NCI-H526 treated with DMSO at 0.1 percent for 48 hours (cell line): ENCODE results near the gene IL1A.

Experiments used
- DNase-seq: peaks from one replicate; lab custom pipeline; 2025; lab: John Stamatoyannopoulos, UW

IL1A gene

GRCh38 chr2:112818094-112818902 lies 34.0 kb upstream of the IL1A start:
- no peak for DNase-seq

DNA sequence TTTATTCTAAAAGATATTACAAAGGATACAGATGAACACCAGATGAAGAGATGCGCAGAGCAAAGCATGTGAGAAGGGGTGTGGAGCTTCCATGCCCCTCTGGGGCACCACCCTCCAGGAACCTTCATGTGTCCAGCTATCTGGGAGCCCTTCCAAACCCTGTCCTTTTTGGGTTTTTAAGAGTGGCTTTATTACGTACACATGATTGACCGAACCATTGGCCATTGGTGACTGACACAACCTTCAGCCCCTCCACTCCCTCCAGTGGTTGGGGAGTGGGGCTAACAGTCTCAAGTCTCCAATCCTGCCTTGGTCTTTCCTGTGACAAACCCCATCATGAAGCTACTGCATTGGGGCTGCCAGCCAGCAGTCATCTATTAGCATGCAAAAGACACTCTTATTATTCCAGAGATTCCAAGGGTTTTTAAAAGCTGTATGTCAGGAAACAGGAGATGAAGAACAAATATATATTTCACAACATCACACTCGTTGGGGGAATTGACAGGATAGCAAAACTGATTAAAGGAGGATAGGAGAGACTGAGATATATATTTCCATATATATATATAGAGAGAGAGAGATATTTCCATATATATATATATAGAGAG lies 32.9 kb upstream of the IL1A start:
- no peak for DNase-seq

DNA sequence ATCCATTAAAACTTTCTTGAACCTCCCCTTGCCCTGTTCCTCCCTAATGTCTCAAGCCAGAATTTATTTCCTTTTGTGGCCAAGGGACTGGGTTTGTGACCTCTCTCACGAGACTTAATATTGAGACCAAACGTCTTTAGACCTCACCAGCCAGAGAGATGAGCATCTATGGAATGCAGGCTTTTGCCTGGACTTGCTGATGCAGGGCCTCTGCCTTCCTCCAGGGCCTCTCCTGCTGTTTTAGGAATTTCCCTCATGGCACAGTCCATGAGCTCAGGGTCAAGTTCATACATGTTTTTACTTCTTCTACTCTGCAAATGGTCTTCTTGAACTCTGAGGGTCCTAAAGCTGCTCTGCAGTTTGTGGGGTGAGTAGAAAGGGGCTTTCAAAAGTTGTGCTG lies 30.0 kb upstream of the IL1A start:
- no peak for DNase-seq

DNA sequence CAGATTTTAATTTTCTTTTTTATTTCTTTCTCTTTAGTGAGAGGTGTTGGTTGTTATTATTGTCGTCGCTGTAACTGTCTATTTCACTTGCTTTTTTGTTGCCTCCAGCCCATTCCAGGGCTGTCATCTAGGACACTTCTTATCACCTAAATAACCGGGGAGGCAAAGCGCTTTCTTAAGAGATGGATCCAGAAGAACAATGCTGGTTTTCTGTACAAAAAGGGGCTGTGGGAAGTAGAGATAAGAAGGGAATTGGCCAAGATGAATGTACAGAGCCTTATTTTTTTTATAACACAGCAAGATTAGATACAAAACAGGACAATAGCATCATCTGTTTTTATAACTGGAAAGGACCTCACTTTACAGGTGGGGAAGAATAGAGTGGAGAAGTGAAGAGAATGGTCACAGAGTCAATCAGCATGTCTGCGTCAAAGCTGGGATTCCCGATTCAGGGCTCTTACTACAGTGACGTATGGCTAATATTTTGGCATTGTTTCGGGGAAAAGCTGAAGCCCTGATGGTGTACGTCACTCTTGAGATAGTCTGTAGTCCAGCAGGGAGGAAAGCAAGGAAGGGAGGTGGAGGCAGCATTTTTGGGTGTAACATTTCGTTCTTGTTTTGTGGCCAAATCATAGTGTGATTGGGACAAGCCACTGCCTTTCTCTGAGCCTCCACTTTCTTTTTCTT lies 29.1 kb upstream of the IL1A start:
- DNase-seq, result no peak

DNA sequence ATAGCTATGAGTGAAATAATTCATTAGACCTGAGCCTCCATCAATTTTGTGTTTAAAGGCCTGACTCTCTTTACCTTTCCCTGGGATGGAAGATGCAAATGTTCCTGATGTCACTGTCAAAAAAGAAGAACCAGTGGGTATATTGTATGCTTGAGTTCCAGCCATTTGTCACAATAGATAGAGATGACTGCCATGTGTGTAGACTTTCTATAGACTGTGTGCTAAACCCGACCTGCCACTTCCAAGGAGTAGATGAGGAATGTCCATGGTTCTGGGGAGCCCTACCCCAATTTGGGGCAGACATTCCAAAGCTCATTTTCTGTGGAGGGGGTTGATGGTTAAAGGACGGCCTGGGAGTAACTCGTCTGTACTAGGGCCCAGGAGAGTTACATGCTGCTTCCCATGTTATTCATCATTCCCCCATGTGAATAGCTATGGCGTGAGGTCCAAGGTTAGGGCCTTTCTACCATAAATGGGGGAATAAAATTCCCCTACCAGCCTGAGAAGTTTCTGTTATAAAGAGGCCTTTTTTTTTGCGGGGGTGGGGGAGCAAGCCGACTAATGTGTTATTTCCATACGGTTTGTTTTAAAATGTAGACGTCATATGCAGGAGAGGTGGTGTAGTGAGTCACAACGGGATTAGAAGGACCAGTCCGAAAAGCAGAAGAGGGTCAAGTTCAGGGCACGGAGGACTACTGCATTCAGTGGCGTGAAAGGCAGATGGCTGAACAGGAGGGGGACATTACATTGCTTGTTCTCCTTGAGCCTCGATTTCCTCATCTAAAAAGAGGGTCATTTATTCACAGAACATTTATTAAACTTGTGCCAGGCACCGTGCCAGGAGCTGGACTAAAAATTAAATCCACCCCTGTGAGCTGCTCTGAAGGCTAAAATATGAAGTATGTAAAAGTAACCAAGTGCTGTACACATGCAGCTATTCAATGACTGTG lies 28.3 kb upstream of the IL1A start:
- no peak for DNase-seq

DNA sequence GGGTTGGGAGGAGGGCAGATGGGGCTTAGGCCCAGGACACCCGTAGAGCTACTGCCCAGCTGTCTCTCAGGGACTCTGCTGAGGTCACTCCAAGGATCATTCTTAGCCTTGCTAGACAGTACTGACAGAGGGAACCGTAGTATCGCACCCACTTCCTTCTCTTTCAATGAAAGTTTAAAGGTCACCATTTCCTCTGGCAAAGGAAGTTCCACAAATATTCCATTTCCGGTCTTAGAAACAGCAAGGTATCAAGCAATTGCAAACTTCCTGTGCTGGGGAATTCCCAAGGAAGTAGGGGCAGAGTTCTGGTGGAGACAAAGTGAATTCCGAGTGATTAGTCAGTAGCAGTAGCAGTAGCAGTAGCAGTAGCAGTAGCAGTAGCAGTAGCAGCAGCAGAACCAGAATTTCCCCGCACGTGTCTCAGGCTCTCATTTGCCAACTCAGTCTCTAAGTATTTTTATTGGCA lies 27.6 kb upstream of the IL1A start:
- DNase-seq, result no peak

DNA sequence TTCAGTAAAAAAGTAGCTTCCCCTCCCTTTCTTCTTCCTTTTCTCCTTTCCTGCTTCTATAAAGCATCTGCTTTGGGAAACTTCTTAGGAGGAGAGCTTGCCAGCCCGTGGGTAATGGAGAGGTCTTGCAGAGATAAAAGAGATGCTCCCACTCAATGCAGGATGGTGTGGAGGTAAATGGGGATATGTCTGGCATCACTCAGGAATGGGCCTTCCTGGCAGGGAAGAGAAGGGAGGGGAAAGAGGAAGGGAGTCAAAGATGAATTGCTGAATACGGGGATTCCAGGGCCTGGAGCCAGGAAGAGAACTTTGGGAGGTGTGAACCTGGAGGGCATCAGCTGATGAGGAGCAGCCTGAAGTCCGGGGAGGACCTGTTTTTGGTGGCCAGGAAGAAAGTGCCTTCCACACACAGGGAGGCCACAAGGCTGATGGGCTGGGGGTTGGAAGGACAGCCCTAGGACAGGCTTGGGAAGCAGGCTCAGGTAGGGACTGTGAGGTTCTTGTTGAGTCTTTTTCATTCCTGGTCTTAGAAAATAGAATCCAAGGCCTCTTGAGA lies 27.1 kb upstream of the IL1A start:
- no peak for DNase-seq

DNA sequence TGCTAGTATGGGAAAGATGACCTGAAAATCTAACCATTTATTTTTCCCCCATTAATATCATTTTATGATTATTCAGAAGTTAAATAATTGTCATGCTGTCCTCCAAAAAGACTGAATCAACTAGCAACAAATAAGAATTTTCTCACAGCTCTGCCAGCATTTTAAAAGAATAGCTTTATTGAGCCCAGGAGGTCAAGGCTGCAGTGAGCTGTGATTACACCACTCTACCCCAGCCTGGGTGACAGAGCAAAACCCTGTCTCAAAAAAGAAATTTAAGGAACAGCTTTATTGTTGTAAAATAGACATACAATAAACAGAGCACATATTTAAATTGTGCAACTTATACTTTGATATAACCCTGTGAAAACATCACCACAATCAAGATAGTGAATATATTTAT lies 24.8 kb upstream of the IL1A start:
- DNase-seq, result no peak

DNA sequence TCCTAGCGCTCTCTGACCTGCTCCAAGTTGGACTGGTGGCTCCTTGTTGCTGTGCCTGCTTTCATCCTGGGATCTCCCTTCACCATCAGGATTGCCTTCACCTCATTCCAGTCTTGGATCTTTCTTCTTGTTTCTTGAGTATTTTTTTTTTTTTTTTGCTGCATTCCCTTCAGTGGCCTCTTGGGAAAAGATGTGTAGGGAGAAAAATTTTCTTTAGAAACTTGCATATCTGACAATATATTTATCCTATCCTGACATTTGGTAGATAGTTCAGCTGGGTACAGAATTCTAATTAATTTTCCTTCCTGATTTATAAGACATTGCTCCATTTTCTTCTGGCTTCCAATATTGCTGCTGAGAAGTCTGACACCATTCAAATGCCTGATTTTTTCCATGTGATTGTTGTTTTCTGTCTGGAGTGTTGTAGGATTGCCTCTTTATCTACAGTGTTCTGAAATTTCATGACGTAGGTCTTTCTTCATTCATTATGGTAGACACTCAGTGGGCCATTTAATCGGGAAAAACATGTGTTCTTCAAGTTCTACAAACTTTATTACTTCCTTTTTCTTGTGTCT lies 23.0 kb upstream of the IL1A start:
- DNase-seq, result no peak

- DNase-seq, result no peak
Measured at GRCh38 chr2:112805542-112805941, 21.2 kb upstream of the IL1A start.

DNA sequence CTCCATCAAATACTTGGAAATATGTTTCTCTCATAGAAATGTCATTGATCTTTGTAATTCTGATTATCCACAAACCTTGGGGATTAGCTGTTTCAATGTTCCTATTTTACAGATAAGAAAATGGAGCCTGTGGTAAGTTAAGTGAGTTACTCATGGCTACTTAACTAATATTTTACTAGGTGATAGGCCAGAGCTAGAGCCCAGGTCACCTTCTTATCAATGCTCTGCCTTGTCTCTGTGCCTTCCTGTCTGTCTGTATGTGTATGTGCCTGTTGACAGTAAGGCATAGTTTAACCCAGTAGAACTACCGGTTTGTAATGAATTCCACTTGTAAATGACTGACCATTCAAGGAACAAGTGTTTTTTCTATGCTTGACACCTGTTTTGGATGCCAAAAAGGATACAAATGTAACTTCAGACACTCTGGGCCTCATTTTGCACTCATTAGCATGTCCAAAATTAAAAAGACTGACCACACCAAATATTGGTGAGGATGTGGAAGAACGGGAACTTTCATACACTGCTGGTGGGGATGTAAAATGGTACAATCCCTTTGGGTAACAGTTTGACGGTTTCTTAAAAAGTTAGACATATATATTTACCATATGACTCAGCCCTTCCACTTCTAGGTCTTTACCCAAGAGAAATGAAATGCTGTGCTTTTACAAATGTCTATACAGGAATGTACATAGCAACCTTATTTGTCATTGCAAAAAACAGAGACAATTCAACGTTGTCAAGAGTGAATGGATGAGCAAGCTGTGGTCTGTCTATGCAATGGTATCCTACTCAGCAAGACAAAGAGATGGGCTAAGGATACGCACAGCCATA lies 19.6 kb upstream of the IL1A start:
- no peak for DNase-seq

GRCh38 chr2:112800881-112801583 lies 16.7 kb upstream of the IL1A start:
- no peak for DNase-seq

GRCh38 chr2:112798979-112799975 lies 15.0 kb upstream of the IL1A start:
- DNase-seq, result no peak

GRCh38 chr2:112796486-112796885 lies 12.2 kb upstream of the IL1A start:
- DNase-seq, result no peak

- peak; percentile 65 for DNase-seq
Measured at GRCh38 chr2:112795774-112796173, 11.5 kb upstream of the IL1A start.

DNA sequence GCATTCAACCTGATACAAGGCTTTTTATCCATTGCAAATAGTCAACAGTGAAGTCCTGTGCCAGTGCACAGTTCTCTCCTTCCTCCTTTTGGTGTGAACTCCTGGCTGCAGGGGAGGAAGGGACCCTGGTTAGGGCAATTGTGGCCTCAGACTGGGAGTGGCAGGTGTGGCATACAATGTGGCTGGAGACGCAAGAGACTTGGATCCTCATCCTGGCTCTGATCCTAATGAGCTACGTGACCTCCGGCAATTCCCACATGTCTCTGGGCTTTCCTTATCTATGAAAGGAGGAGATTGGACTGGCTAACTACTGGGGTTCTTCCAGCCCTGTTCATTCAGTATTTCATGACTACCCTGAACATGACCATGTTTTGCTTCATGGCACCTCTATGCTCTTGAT lies 10.5 kb upstream of the IL1A start:
- DNase-seq, result no peak

DNA sequence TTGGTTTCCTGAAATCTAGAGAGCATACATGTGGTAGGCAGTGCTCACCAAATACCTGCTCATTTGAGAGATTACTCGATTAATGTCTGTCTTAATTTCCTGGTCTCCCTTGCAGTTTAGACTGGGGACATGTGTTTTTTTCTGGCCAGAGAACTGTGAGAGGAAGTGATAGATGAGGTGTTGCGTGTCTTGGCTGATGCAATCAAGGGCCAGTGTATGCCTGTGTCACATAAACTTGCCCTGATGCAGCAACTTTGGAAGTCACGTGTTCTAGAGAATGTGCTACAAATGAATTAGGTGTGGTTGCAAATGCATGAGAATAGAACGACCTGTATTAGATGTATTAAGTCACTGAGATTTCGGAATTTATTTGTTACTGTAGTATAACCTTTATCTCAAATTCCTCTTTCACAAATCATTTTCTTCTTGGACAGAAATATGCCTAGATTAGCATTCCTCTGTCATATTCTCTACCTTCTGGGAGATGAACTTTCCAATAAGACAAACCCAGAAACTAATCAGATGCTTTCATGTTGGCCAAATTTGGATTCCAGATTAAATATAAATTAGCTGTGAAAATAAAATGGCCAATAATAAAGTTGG lies 9.9 kb upstream of the IL1A start:
- no peak for DNase-seq

- no peak for DNase-seq
Measured at GRCh38 chr2:112793449-112793978, 9.2 kb upstream of the IL1A start.
